GM23248 (cell line): ENCODE measurements around the gene CNTNAP5. TPM values are rescaled to one million over a fixed set of nuclear protein-coding genes. Genes with fewer than 3 reads are reported as not detected.

Experiments
- DNase-seq: peaks from one replicate; pipeline ENCODE4 v3.0.0-alpha.2; 2015
- H2AFZ ChIP-seq: fragments of 200-600 bp; sonication (generic); 2 replicates; pipeline ENCODE4 v1.6.1; 2016; ENCODE audit warnings: antibody characterized with exemption
- H3F3A ChIP-seq: fragments of 200-600 bp; sonication (generic); 2 replicates; pipeline ENCODE4 v1.6.1; 2016; ENCODE audit warnings: mild to moderate bottlenecking, antibody characterized with exemption, mixed run types; ENCODE audit not compliant: insufficient read depth
- H3K27ac ChIP-seq: fragments of 200-600 bp; sonication (generic); 2 replicates; pipeline ENCODE4 v1.5.1; 2016; ENCODE audit warnings: mild to moderate bottlenecking
- H3K27me3 ChIP-seq: fragments of 200-600 bp; sonication (generic); replicated peaks from 2 replicates; pipeline ENCODE4 v1.6.1; 2016; ENCODE audit warnings: mild to moderate bottlenecking; ENCODE audit not compliant: insufficient read depth
- H3K36me3 ChIP-seq: fragments of 200-600 bp; sonication (generic); 2 replicates; pipeline ENCODE4 v1.6.1; 2016; ENCODE audit warnings: low read depth, mild to moderate bottlenecking
- H3K4me1 ChIP-seq: fragments of 200-600 bp; sonication (generic); 2 replicates; pipeline ENCODE4 v1.6.1; 2016; ENCODE audit warnings: mild to moderate bottlenecking; ENCODE audit not compliant: insufficient read depth
- H3K4me2 ChIP-seq: fragments of 200-600 bp; sonication (generic); one replicate; pipeline ENCODE4 v1.6.1; 2016; ENCODE audit warnings: mild to moderate bottlenecking; ENCODE audit not compliant: unreplicated experiment
- H3K4me3 ChIP-seq: fragments of 200-600 bp; sonication (generic); 2 replicates; pipeline ENCODE4 v1.5.1; 2016; ENCODE audit warnings: mild to moderate bottlenecking
- H3K79me2 ChIP-seq: fragments of 200-600 bp; sonication (generic); 2 replicates; pipeline ENCODE4 v1.6.1; 2016; ENCODE audit warnings: mild to moderate bottlenecking; ENCODE audit not compliant: insufficient read depth
- H3K9ac ChIP-seq: fragments of 200-600 bp; sonication (generic); 2 replicates; pipeline ENCODE4 v1.6.1; 2016; ENCODE audit warnings: mild to moderate bottlenecking
- H3K9me2 ChIP-seq: fragments of 200-600 bp; sonication (generic); 2 replicates; pipeline ENCODE4 v1.6.1; 2016; ENCODE audit warnings: mixed run types, mild to moderate bottlenecking, moderate library complexity; ENCODE audit not compliant: insufficient read depth
- H3K9me3 ChIP-seq: fragments of 200-600 bp; sonication (generic); one replicate; pipeline ENCODE4 v1.6.1; 2017; ENCODE audit warnings: low read depth
- H4K20me1 ChIP-seq: fragments of 200-600 bp; sonication (generic); 2 replicates; pipeline ENCODE4 v1.6.0; 2016; ENCODE audit not compliant: insufficient read depth
- EZH2 ChIP-seq: fragments of 200-600 bp; sonication (generic); IDR thresholded peaks from 2 replicates; pipeline ENCODE4 v1.6.1; 2018; ENCODE audit warnings: antibody characterized with exemption, mild to moderate bottlenecking; ENCODE audit not compliant: insufficient read depth, poor library complexity, severe bottlenecking
- EZH2phosphoT487 ChIP-seq: fragments of 200-600 bp; sonication (generic); IDR thresholded peaks from 2 replicates; pipeline ENCODE4 v1.6.1; 2018; ENCODE audit warnings: antibody characterized with exemption, moderate library complexity, mild to moderate bottlenecking, low read depth; ENCODE audit not compliant: insufficient read depth
- WGBS, 2 experiments: methylation state at CpG; one replicate each; pipeline ENCODE4 v1.1.6; 2015 to 2017; ENCODE audit warnings: low lambda C conversion rate in 2 of 2, low coverage in 1 of 2; ENCODE audit errors: missing lambda C conversion rate in 2 of 2; 5-methylcytosine and 5-hydroxymethylcytosine counted together
- in situ Hi-C: fragments of 300-500 bp; cut with MboI; formaldehyde crosslinking; loops from 2 replicates; pipeline ENCODE4 v1.15.0; 2020
- polyA plus RNA-seq: library from polyadenylated mRNA; unstranded; fragments of >200 nt; fragmentation: Nextera tagmentation; extraction: Ambion mirVana; gene quantifications from 2 replicates; pipeline ENCODE4 v1.2.1, GENCODE V29; 2016
- total RNA-seq: library from RNA; depleted of rRNA; stranded (reverse); fragments of >200 nt; shearing (Covaris generic); gene quantifications from 2 replicates; pipeline ENCODE4 v1.2.3, GENCODE V29; 2014

Gene CNTNAP5
- total and polyA plus RNA-seq, 2 experiments from 2014 or later = not detected

GRCh38 chr2:124480958-124481357 is 455.9 kb downstream of the CNTNAP5 start:
- Histone ChIP-seq H3K4me3 (no peak overlapping the region), H2AFZ (no peak overlapping the region), H4K20me1 (no peaks in the 10 kb centered on the region), H3K9me2 (no peaks in the 10 kb centered on the region), H3F3A (no peaks in the 10 kb centered on the region), H3K27me3 (no peaks in the 10 kb centered on the region), H3K79me2 (no peaks in the 10 kb centered on the region), H3K4me2 (no peak overlapping the region), H3K9ac (no peak overlapping the region), H3K27ac (no peak overlapping the region), H3K9me3 (no peaks in the 10 kb centered on the region), H3K36me3 (no peaks in the 10 kb centered on the region), H3K4me1 (no peaks in the 10 kb centered on the region)
- WGBS, 2 experiments = 6 to 8% methylated on average over 4 of the region's 4 CpGs
- in situ Hi-C loops = no loop called here
- TF ChIP-seq EZH2phosphoT487 = no peak
- TF ChIP-seq EZH2 = no peak
- DNase-seq = no peak

GRCh38 chr2:124482044-124482443 is 457.0 kb downstream of the CNTNAP5 start:
- H3K27ac ChIP-seq = no peak overlapping the region
- in situ Hi-C loops = no loop called here
- H3K79me2 ChIP-seq = no peaks in the 10 kb centered on the region
- H2AFZ ChIP-seq = no peak overlapping the region
- no peaks in the 10 kb centered on the region for H3K36me3 ChIP-seq
- H3K27me3 ChIP-seq = no peaks in the 10 kb centered on the region
- H3F3A ChIP-seq = no peaks in the 10 kb centered on the region
- no peaks in the 10 kb centered on the region for H4K20me1 ChIP-seq
- H3K4me2 ChIP-seq = no peak overlapping the region
- no peak overlapping the region for H3K9ac ChIP-seq
- no peak for DNase-seq
- H3K9me2 ChIP-seq = no peaks in the 10 kb centered on the region
- WGBS, 2 experiments = 11% methylated on average over 8 of the region's 8 CpGs
- H3K9me3 ChIP-seq = no peaks in the 10 kb centered on the region
- no peaks in the 10 kb centered on the region for H3K4me1 ChIP-seq
- H3K4me3 ChIP-seq = no peak overlapping the region
- TF ChIP-seq EZH2 = no peak
- no peak for TF ChIP-seq EZH2phosphoT487

- Histone ChIP-seq H3K4me3 (no peak overlapping the region), H3K9me2 (no peaks in the 10 kb centered on the region), H3K79me2 (no peaks in the 10 kb centered on the region), H4K20me1 (no peaks in the 10 kb centered on the region), H3K36me3 (no peaks in the 10 kb centered on the region), H3K9me3 (no peaks in the 10 kb centered on the region), H3F3A (no peaks in the 10 kb centered on the region), H3K4me1 (no peaks in the 10 kb centered on the region), H3K4me2 (no peak overlapping the region), H2AFZ (no peak overlapping the region), H3K27me3 (no peaks in the 10 kb centered on the region), H3K9ac (no peak overlapping the region), H3K27ac (no peak overlapping the region)
- 7 to 8% methylated on average over 6 of the region's 6 CpGs for WGBS, 2 experiments
- TF ChIP-seq EZH2 (no peak), EZH2phosphoT487 (no peak)
- in situ Hi-C loops = no loop called here
- DNase-seq = no peak
Measured at GRCh38 chr2:124482551-124482950, 457.5 kb downstream of the CNTNAP5 start.

GRCh38 chr2:124485659-124486058 is 460.6 kb downstream of the CNTNAP5 start:
- Histone ChIP-seq H3K4me3 (no peak overlapping the region), H2AFZ (no peak overlapping the region), H3F3A (no peaks in the 10 kb centered on the region), H3K9me3 (no peaks in the 10 kb centered on the region), H3K9ac (no peak overlapping the region), H3K36me3 (no peaks in the 10 kb centered on the region), H3K79me2 (no peaks in the 10 kb centered on the region), H3K4me1 (no peaks in the 10 kb centered on the region), H3K9me2 (no peaks in the 10 kb centered on the region), H3K27me3 (no peaks in the 10 kb centered on the region), H3K27ac (no peak overlapping the region), H3K4me2 (no peak overlapping the region), H4K20me1 (no peaks in the 10 kb centered on the region)
- WGBS, 2 experiments = 49 to 52% methylated on average over 5 of the region's 5 CpGs
- in situ Hi-C loops = no loop called here
- TF ChIP-seq EZH2 (no peak), EZH2phosphoT487 (no peak)
- no peak for DNase-seq

- DNase-seq = no peak
- H3F3A ChIP-seq = no peaks in the 10 kb centered on the region
- TF ChIP-seq EZH2 (no peak), EZH2phosphoT487 (no peak)
- H4K20me1 ChIP-seq = no peaks in the 10 kb centered on the region
- H3K4me3 ChIP-seq = no peak overlapping the region
- H3K4me1 ChIP-seq = no peaks in the 10 kb centered on the region
- no peaks in the 10 kb centered on the region for H3K79me2 ChIP-seq
- H3K4me2 ChIP-seq = no peak overlapping the region
- in situ Hi-C loops = no loop called here
- H3K27ac ChIP-seq = no peak overlapping the region
- H3K27me3 ChIP-seq = no peaks in the 10 kb centered on the region
- no peak overlapping the region for H2AFZ ChIP-seq
- H3K36me3 ChIP-seq = no peaks in the 10 kb centered on the region
- no peak overlapping the region for H3K9ac ChIP-seq
- H3K9me3 ChIP-seq = no peaks in the 10 kb centered on the region
- H3K9me2 ChIP-seq = no peaks in the 10 kb centered on the region
Measured at GRCh38 chr2:124489686-124490085, 464.6 kb downstream of the CNTNAP5 start.
